Measurements from ENCODE around the gene INTS14.

DNA sequence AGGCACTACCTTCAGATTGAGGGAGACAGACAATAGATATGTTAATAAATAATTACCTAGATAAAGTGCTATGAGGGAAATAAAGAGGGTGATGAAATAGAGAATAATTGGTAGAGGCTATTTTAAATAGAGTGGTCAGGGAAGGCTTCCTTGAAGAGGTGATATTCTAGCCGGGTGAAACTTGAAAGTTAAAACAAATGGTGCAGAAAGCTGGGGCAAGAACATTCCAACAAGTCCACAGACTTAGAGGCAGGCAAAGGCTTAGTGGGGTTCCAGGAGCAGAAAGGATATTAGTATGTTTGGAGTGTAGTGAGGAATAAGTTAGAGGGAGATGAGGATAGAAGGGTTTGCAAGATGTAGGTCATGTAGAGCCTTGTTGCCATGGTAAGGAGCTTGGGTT, 70.6 kb downstream of the INTS14 start:
- TF ChIP-seq POLR2A (IDR thresholded peaks at IDR 0.05): no peak
- TF ChIP-seq, protein P1, sequence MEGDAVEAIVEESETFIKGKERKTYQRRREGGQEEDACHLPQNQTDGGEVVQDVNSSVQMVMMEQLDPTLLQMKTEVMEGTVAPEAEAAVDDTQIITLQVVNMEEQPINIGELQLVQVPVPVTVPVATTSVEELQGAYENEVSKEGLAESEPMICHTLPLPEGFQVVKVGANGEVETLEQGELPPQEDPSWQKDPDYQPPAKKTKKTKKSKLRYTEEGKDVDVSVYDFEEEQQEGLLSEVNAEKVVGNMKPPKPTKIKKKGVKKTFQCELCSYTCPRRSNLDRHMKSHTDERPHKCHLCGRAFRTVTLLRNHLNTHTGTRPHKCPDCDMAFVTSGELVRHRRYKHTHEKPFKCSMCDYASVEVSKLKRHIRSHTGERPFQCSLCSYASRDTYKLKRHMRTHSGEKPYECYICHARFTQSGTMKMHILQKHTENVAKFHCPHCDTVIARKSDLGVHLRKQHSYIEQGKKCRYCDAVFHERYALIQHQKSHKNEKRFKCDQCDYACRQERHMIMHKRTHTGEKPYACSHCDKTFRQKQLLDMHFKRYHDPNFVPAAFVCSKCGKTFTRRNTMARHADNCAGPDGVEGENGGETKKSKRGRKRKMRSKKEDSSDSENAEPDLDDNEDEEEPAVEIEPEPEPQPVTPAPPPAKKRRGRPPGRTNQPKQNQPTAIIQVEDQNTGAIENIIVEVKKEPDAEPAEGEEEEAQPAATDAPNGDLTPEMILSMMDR (IDR thresholded peaks at IDR 0.05): no peak

All from uterus (tissue), 2 donors.